GM12801 (cell line): ENCODE results near the gene FXYD1.

Source experiments
- CTCF ChIP-seq: IDR thresholded peaks from one replicate; pipeline ENCODE4 v1.5.1; 2011; ENCODE audit warnings: control low read depth; ENCODE audit not compliant: insufficient read length; ENCODE audit errors: extremely low read depth

The FXYD1 gene

DNA sequence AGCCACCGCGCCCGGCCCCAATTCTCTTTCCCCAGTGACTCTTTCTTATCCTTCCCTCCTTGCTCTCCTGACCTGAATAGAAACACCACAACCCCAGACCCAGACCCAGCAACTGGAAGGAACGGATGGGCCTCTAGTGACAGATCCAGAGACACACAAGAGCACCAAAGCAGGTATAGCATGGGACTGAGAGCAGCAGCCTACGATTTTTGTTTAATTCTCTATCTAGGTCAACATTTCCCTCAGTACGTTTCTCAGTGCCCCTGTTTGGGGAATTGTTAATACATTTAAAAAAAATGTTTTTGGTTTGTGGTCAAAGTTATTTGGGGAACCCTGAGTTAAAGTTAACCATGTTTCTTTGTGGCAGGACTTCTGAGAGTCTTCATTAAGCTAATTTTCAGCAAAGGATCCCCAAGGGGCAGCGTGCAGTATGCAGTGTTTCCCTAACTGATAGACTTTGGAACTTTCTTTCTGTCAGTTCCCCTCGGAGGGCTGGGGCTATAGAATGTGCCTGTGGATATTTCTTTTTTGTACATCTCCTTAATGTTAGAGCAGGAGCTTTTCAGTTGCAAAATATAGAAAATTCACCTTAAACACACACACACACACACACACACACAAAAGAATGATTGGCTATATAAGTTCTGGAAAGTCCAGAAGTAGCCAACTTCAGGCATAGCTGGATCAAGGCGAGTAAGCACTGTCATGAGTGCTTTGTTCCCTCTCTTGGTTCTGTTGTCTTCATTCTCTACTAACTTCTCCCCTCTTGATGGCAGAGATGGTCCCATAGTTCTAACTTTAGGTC, 22.2 kb downstream of the FXYD1 start:
- TF ChIP-seq CTCF, result no peak

- no peak for TF ChIP-seq CTCF
Measured at GRCh38 chr19:35161434-35161743, 22.8 kb downstream of the FXYD1 start.

- no peak for TF ChIP-seq CTCF
Measured at GRCh38 chr19:35162471-35163326, 24.1 kb downstream of the FXYD1 start.

DNA sequence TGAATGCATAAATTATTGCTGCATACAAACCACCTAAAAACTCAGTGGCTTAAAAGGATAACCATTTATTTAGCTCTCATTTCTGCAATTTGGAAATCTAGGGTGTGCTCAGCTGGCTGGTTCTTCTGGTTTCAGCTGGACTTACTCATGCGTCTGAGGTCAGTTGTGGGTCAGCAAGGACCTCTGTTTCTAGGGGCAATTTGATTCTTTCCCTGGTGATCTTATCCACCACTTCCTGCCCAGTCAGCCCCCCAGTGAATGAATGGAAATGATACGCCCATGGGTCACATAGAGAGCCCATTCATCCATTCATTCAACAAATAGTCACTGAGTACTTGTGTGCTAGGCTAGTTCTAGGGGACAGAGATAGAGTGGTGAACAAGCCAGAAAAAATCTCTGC, 25.8 kb downstream of the FXYD1 start:
- no peak for TF ChIP-seq CTCF

DNA sequence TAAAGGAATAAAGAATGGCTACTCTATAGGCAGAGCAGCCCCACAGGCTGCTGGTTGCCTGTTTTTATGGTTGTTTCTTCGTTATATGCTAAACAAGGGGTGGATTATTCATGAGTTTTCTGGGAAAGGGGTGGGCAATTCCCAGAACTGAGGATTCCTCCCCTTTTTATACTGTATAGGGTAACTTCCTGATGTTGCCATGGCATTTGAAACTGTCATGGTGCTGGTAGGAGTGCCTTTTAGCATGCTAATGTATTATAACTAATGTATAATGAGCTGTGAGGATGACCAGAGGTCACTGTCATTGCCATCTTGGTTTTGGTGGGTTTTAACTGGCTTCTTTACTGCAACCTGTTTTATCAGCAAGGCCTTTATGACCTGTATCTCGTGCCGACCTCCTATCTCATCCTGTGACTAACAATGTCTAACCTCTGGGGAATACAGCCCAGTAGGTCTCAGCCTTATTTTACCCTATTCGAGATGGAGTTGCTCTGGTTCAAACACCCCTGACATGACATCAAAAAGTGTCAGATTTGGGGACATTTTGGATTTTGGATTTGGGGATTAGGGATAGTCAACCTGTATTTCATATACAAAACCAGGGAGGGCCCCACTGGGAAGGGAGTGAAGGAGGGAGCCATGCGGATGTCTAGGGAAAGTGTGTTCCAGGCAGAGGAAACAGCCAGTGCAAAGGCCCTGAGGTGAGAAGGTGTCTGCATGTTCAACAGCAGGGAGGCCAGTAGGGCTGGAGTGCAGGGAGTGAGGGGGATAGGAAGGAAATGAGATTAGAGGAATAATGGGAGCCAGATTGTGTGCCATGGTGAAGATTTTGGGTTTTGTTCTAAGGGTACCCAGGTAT, 26.8 kb downstream of the FXYD1 start:
- no peak for TF ChIP-seq CTCF

DNA sequence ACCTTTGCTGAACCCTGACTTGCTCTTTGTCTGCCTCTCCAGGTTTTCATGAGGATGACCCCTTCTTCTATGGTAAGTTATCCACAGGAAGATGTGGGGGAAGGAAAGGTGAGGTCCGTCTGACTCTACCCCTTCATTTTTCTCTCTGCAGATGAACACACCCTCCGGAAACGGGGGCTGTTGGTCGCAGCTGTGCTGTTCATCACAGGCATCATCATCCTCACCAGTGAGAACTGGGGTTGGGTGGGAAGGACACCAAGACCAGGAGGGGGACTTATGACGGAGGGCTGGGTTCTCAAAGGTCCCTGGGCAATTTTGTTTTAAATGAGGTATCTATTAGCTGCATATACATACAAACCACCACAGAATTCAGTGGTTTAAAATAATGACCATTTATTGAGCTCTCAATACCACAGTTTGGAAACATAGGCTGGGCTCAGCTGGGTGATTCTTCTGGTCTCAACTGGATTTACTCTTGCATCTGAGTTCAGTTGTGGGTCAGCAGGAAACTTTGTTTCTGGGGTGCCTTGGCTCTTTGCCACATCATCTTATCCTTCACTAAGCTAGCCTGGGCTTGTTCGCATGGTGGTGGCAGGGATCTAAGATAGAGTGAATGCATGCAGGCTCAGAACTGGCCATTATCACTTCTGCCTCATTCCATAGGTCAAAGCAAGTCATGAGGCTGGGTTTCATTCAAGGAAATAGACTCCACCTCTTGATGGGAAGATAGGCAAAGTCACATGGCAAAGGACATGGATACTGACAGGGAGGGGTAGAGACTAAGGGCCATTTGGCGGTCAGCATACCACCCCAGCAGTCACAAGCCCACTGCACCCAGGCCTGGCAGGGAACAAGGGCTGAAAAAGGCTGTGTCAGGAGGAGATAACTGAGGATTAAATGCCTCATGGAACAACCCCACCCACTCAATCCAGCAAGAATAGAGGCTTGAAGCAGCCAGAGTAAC, 27.8 kb downstream of the FXYD1 start:
- no peak for TF ChIP-seq CTCF
